HEK293 (cell line): ENCODE results near the gene CNPY2.

Experiments used
- GLIS1 ChIP-seq: fragments of 450-650 bp; formaldehyde crosslinking; IDR thresholded peaks from 2 replicates; pipeline ENCODE4 v1.5.1; 2016; ENCODE audit warnings: missing biosample characterization, missing genetic modification characterization
- KLF16 ChIP-seq: fragments of 450-650 bp; formaldehyde crosslinking; IDR thresholded peaks from 2 replicates; pipeline ENCODE4 v1.5.1; 2017; ENCODE audit warnings: missing biosample characterization, missing genetic modification characterization
- MEIS1 ChIP-seq: sonication (generic); formaldehyde crosslinking; IDR thresholded peaks from 2 replicates; pipeline ENCODE4 v1.8.1; 2022; ENCODE audit warnings: missing genetic modification reagents, mild to moderate bottlenecking, borderline replicate concordance
- MYNN ChIP-seq: fragments of 450-650 bp; formaldehyde crosslinking; IDR thresholded peaks from 2 replicates; pipeline ENCODE4 v1.5.1; 2016; ENCODE audit warnings: missing biosample characterization, missing genetic modification characterization, borderline replicate concordance
- SCRT1 ChIP-seq: fragments of 450-650 bp; formaldehyde crosslinking; IDR thresholded peaks from 2 replicates; pipeline ENCODE4 v1.5.1; 2016; ENCODE audit warnings: missing biosample characterization, missing genetic modification characterization, borderline replicate concordance
- SCRT2 ChIP-seq: fragments of 450-650 bp; formaldehyde crosslinking; IDR thresholded peaks from 2 replicates; pipeline ENCODE4 v1.5.1; 2016; ENCODE audit warnings: missing biosample characterization, missing genetic modification characterization
- ZBTB20 ChIP-seq: fragments of 450-650 bp; formaldehyde crosslinking; IDR thresholded peaks from 2 replicates; pipeline ENCODE4 v1.5.1; 2016; ENCODE audit warnings: missing biosample characterization, missing genetic modification characterization
- ZBTB21 ChIP-seq: fragments of 450-650 bp; formaldehyde crosslinking; IDR thresholded peaks from 2 replicates; pipeline ENCODE4 v1.5.1; 2017; ENCODE audit warnings: missing biosample characterization, missing genetic modification characterization
- ZBTB8A ChIP-seq: fragments of 450-650 bp; formaldehyde crosslinking; IDR thresholded peaks from 2 replicates; pipeline ENCODE4 v1.5.1; 2016; ENCODE audit warnings: missing biosample characterization, missing genetic modification characterization
- ZIC2 ChIP-seq: fragments of 450-650 bp; formaldehyde crosslinking; IDR thresholded peaks from 2 replicates; pipeline ENCODE4 v1.5.1; 2016; ENCODE audit warnings: missing biosample characterization, missing genetic modification characterization
- ZNF146 ChIP-seq: fragments of 450-650 bp; formaldehyde crosslinking; IDR thresholded peaks from 2 replicates; pipeline ENCODE4 v1.5.1; 2016; ENCODE audit warnings: missing biosample characterization, missing genetic modification characterization
- ZNF155 ChIP-seq: fragments of 450-650 bp; formaldehyde crosslinking; IDR thresholded peaks from 2 replicates; pipeline ENCODE4 v1.5.1; 2016; ENCODE audit warnings: missing biosample characterization, missing genetic modification characterization
- ZNF157 ChIP-seq: fragments of 450-650 bp; formaldehyde crosslinking; IDR thresholded peaks from 2 replicates; pipeline ENCODE4 v1.5.1; 2016; ENCODE audit warnings: missing biosample characterization, missing genetic modification characterization
- ZNF174 ChIP-seq: fragments of 450-650 bp; formaldehyde crosslinking; IDR thresholded peaks from 2 replicates; pipeline ENCODE4 v1.5.0; 2017; ENCODE audit warnings: missing biosample characterization, mild to moderate bottlenecking, missing genetic modification characterization
- ZNF248 ChIP-seq: fragments of 450-650 bp; formaldehyde crosslinking; IDR thresholded peaks from 2 replicates; pipeline ENCODE4 v1.5.1; 2017; ENCODE audit warnings: missing biosample characterization, missing genetic modification characterization
- ZNF335 ChIP-seq: fragments of 450-650 bp; formaldehyde crosslinking; conservative IDR thresholded peaks from 2 replicates; pipeline ENCODE4 v1.5.1; 2016; ENCODE audit warnings: missing biosample characterization, missing genetic modification characterization
- ZNF394 ChIP-seq: fragments of 450-650 bp; formaldehyde crosslinking; IDR thresholded peaks from 2 replicates; pipeline ENCODE4 v1.5.1; 2016; ENCODE audit warnings: missing biosample characterization, missing genetic modification characterization, mild to moderate bottlenecking, moderate library complexity, borderline replicate concordance
- ZNF548 ChIP-seq: fragments of 450-650 bp; formaldehyde crosslinking; IDR thresholded peaks from 2 replicates; pipeline ENCODE4 v1.5.1; 2016; ENCODE audit warnings: missing biosample characterization, missing genetic modification characterization
- ZNF561 ChIP-seq: fragments of 450-650 bp; IDR thresholded peaks from 2 replicates; pipeline ENCODE4 v1.5.1; 2018; ENCODE audit warnings: missing biosample characterization, missing genetic modification characterization, borderline replicate concordance
- ZNF623 ChIP-seq: fragments of 450-650 bp; formaldehyde crosslinking; IDR thresholded peaks from 2 replicates; pipeline ENCODE4 v1.5.1; 2016; ENCODE audit warnings: missing biosample characterization, missing genetic modification characterization
- ZNF626 ChIP-seq: fragments of 450-650 bp; sonication (Bioruptor Pico); formaldehyde crosslinking; IDR thresholded peaks from 2 replicates; pipeline ENCODE4 v1.5.1; 2018; ENCODE audit warnings: missing biosample characterization, missing genetic modification characterization, inconsistent platforms
- ZNF660 ChIP-seq: fragments of 450-650 bp; IDR thresholded peaks from 2 replicates; pipeline ENCODE4 v1.5.1; 2018; ENCODE audit warnings: missing biosample characterization, mild to moderate bottlenecking, missing genetic modification characterization
- ZNF776 ChIP-seq: fragments of 450-650 bp; formaldehyde crosslinking; IDR thresholded peaks from 2 replicates; pipeline ENCODE4 v1.5.0; 2017; ENCODE audit warnings: missing biosample characterization, missing genetic modification characterization, borderline replicate concordance
- ZNF792 ChIP-seq: fragments of 450-650 bp; formaldehyde crosslinking; IDR thresholded peaks from 2 replicates; pipeline ENCODE4 v1.5.1; 2016; ENCODE audit warnings: missing biosample characterization, missing genetic modification characterization
- ZNF843 ChIP-seq: fragments of 450-650 bp; formaldehyde crosslinking; IDR thresholded peaks from 2 replicates; pipeline ENCODE4 v1.5.1; 2016; ENCODE audit warnings: missing biosample characterization, missing genetic modification characterization
- TF ChIP-seq, protein P1 (sequence below): fragments of 450-650 bp; formaldehyde crosslinking; IDR thresholded peaks from 2 replicates; pipeline ENCODE4 v1.5.1; 2016; ENCODE audit warnings: missing biosample characterization, missing genetic modification characterization
- TF ChIP-seq, protein P2 (sequence below): fragments of 450-650 bp; formaldehyde crosslinking; IDR thresholded peaks from 2 replicates; pipeline ENCODE4 v1.5.1; 2016; ENCODE audit warnings: missing biosample characterization, missing genetic modification characterization
- TF ChIP-seq, protein P3 (sequence below): fragments of 450-650 bp; formaldehyde crosslinking; IDR thresholded peaks from 2 replicates; pipeline ENCODE4 v1.5.1; 2016; ENCODE audit warnings: missing biosample characterization, missing genetic modification characterization
- TF ChIP-seq, protein P4 (sequence below): fragments of 450-650 bp; formaldehyde crosslinking; IDR thresholded peaks from 2 replicates; pipeline ENCODE4 v1.5.1; 2016; ENCODE audit warnings: missing biosample characterization, missing genetic modification characterization
- TF ChIP-seq, protein P5 (sequence below): fragments of 450-650 bp; formaldehyde crosslinking; IDR thresholded peaks from 2 replicates; pipeline ENCODE4 v1.5.1; 2017; ENCODE audit warnings: missing biosample characterization, missing genetic modification characterization

Gene CNPY2

DNA sequence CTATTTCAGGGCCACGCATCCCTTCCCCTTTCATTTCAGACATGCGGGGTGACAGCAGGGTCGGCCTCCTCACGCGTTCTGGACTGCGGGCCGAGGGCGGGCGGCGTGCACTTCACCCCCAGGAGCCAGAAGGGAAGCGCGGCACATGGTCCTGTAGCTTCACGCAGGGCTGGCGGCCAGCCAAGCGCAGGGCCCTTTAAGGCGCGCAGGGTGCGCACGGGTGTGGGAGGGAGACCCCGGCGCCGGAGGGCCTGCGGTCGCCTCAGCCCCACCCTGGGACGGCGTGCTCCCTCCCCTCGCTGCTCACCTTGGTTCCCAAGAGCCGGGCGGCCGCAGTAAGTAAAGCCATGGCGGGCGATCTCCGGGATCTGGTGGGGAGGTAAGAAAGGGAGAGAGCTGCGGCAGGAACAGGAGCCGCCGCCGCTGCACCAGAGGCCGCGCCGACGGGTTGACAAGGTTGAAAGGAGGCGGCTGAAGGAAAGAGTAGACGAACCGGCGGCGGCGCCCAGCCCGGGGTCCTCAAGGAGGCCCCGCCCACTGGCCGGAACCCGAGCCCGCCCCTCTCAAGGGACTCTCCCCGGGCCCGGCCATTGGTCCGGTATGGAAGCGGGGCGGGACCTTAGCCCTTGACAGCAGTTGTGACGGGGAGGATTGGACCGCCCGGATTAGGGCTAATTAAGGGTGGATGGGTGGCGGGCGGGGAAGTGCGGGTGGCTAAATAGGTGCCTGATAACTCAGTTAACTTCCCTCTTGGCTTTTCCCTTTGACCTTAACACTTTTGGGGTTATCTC lies 15.7 kb downstream of the CNPY2 start, which contains the start of gene CS (continued):
- TF ChIP-seq ZNF394 (tag by site-specific recombination): peak; percentile 59
- no peak for TF ChIP-seq ZNF248
- TF ChIP-seq ZBTB21 (tag by site-specific recombination): 0 out of 2 replicates have a peak, but pooled peaks have one; percentile 5
- no peak for TF ChIP-seq ZNF776 (tag by site-specific recombination)
- TF ChIP-seq, protein P1, sequence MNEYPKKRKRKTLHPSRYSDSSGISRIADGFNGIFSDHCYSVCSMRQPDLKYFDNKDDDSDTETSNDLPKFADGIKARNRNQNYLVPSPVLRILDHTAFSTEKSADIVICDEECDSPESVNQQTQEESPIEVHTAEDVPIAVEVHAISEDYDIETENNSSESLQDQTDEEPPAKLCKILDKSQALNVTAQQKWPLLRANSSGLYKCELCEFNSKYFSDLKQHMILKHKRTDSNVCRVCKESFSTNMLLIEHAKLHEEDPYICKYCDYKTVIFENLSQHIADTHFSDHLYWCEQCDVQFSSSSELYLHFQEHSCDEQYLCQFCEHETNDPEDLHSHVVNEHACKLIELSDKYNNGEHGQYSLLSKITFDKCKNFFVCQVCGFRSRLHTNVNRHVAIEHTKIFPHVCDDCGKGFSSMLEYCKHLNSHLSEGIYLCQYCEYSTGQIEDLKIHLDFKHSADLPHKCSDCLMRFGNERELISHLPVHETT (tag by site-specific recombination): no peak
- TF ChIP-seq ZNF155: no peak
- TF ChIP-seq SCRT1 (tag by site-specific recombination): no peak
- peak; percentile 94 for TF ChIP-seq ZNF561
- TF ChIP-seq SCRT2 (tag by site-specific recombination): 0 out of 2 replicates have a peak, but pooled peaks have one; percentile 25
- TF ChIP-seq ZNF548 (tag by site-specific recombination): no peak
- TF ChIP-seq KLF16 (tag by site-specific recombination): peak; percentile 21; the same call in 1 of the 2 replicates
- peak; percentile 32; the same call in 1 of the 2 replicates for TF ChIP-seq ZNF146 (tag by site-specific recombination)
- peak; percentile 61; the same call in 1 of the 2 replicates for TF ChIP-seq ZBTB20 (tag by site-specific recombination)
- no peak for TF ChIP-seq ZNF792
- peak; percentile 31; the same call in 1 of the 2 replicates for TF ChIP-seq MYNN (tag by site-specific recombination)
- TF ChIP-seq, protein P2, sequence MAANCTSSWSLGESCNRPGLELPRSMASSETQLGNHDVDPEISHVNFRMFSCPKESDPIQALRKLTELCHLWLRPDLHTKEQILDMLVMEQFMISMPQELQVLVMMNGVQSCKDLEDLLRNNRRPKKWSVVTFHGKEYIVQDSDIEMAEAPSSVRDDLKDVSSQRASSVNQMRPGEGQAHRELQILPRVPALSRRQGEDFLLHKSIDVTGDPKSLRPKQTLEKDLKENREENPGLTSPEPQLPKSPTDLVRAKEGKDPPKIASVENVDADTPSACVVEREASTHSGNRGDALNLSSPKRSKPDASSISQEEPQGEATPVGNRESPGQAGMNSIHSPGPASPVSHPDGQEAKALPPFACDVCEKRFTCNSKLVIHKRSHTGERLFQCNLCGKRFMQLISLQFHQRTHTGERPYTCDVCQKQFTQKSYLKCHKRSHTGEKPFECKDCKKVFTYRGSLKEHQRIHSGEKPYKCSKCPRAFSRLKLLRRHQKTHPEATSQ (tag by site-specific recombination): no peak
- TF ChIP-seq, protein P3, sequence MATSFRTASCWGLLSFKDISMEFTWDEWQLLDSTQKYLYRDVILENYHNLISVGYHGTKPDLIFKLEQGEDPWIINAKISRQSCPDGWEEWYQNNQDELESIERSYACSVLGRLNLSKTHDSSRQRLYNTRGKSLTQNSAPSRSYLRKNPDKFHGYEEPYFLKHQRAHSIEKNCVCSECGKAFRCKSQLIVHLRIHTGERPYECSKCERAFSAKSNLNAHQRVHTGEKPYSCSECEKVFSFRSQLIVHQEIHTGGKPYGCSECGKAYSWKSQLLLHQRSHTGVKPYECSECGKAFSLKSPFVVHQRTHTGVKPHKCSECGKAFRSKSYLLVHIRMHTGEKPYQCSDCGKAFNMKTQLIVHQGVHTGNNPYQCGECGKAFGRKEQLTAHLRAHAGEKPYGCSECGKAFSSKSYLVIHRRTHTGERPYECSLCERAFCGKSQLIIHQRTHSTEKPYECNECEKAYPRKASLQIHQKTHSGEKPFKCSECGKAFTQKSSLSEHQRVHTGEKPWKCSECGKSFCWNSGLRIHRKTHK (tag by site-specific recombination): no peak
- TF ChIP-seq ZNF157 (tag by site-specific recombination): no peak
- no peak for TF ChIP-seq MEIS1 (CRISPR knock-in tag)
- peak; percentile 100 for TF ChIP-seq ZBTB8A (tag by site-specific recombination)
- TF ChIP-seq, protein P4, sequence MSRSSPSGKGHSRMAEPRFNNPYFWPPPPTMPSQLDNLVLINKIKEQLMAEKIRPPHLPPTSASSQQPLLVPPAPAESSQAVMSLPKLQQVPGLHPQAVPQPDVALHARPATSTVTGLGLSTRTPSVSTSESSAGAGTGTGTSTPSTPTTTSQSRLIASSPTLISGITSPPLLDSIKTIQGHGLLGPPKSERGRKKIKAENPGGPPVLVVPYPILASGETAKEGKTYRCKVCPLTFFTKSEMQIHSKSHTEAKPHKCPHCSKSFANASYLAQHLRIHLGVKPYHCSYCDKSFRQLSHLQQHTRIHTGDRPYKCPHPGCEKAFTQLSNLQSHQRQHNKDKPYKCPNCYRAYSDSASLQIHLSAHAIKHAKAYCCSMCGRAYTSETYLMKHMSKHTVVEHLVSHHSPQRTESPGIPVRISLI (tag by site-specific recombination): no peak
- peak; percentile 45; the same call in 1 of the 2 replicates for TF ChIP-seq ZNF843 (tag by site-specific recombination)
- TF ChIP-seq, protein P5, sequence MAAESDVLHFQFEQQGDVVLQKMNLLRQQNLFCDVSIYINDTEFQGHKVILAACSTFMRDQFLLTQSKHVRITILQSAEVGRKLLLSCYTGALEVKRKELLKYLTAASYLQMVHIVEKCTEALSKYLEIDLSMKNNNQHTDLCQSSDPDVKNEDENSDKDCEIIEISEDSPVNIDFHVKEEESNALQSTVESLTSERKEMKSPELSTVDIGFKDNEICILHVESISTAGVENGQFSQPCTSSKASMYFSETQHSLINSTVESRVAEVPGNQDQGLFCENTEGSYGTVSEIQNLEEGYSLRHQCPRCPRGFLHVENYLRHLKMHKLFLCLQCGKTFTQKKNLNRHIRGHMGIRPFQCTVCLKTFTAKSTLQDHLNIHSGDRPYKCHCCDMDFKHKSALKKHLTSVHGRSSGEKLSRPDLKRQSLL (tag by site-specific recombination): peak; percentile 43; the same call in 1 of the 2 replicates
- peak; percentile 71; the same call in 1 of the 2 replicates for TF ChIP-seq ZNF660
- TF ChIP-seq ZNF335 (tag by site-specific recombination): peak; percentile 91
- no peak for TF ChIP-seq ZNF626 (tag by site-specific recombination)
- no peak for TF ChIP-seq ZNF623
- peak; percentile 79 for TF ChIP-seq ZIC2
- TF ChIP-seq ZNF174 (tag by site-specific recombination): no peak
- TF ChIP-seq GLIS1 (tag by site-specific recombination): peak; percentile 81
